ENCODE data around the gene MYPOP.

The MYPOP gene

DNA sequence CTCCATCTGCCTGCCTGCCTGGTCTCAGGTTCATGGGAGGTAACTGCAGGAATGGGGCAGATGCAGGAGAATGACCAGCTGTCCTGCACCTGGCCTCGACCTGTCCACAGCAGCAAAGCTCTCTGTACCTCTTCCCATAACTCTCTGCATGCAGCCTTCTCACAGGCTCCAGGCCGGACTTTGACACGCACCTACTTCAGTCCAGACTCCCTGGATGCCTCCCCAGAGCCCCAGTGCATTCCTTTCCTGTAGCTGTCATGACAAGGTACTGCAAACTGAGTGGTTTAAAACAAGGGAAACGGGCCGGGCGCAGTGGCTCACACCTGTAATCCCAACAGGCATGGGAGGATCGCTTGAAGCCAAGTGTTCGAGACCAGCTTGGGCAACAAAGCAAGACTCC is 8.9 kb upstream of the MYPOP start:
- no peak for DNase-seq (ENCODE audit: low read depth)
- H3K4me3 ChIP-seq (ENCODE audit: control insufficient read depth, low read depth, low read length), result no peak overlapping the region
- TF ChIP-seq, protein P1, sequence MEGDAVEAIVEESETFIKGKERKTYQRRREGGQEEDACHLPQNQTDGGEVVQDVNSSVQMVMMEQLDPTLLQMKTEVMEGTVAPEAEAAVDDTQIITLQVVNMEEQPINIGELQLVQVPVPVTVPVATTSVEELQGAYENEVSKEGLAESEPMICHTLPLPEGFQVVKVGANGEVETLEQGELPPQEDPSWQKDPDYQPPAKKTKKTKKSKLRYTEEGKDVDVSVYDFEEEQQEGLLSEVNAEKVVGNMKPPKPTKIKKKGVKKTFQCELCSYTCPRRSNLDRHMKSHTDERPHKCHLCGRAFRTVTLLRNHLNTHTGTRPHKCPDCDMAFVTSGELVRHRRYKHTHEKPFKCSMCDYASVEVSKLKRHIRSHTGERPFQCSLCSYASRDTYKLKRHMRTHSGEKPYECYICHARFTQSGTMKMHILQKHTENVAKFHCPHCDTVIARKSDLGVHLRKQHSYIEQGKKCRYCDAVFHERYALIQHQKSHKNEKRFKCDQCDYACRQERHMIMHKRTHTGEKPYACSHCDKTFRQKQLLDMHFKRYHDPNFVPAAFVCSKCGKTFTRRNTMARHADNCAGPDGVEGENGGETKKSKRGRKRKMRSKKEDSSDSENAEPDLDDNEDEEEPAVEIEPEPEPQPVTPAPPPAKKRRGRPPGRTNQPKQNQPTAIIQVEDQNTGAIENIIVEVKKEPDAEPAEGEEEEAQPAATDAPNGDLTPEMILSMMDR (IDR thresholded peaks at IDR 0.05; ENCODE audit: control insufficient read depth, insufficient read depth, low read depth, low read length, missing control alignments), result no peak

DNA sequence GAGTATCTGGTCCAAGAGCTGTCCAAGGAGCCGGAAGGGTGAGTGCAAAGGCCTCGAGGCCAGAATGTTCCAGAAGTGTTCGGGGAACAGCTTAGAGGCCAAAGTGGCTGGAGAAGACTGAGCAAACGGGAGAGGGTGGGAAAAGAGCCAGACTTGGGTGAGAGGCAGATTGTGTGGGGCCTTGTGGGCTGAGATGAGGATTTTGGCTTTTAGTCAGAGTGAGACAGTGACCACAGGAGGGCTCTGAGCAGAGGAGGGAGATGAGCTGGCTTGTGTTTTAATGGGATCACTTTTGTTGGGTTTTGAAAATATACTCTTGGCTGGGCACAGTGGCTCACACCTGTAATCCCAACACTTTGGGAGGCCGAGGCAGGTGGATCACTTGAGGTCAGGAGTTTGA is 6.5 kb upstream of the MYPOP start:
- H3K4me3 ChIP-seq (ENCODE audit: control insufficient read depth, low read depth, low read length), result no peak overlapping the region
- TF ChIP-seq, protein P1 (IDR thresholded peaks at IDR 0.05; ENCODE audit: control insufficient read depth, insufficient read depth, low read depth, low read length, missing control alignments), result no peak
- no peak for DNase-seq (ENCODE audit: low read depth)

DNA sequence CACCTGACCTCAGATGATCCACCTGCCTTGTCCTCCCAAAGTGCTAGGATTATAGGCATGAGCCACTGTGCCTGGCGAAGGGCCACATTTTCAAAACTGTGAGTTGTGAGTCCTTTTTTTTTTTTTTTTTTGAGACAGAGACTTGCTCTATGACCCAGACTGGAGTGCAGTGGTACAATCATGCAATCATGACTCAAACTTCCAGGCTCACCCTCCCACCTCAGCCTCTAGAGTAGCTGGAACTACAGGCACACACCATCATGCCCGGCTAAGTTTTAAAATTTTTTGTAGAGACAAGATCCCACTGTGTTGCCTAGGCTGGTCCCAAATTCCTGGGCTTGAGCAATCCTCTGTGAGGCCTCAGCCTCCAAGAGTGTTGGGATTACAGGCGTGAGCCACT is 3.8 kb upstream of the MYPOP start:
- no peak overlapping the region for H3K4me3 ChIP-seq (ENCODE audit: control insufficient read depth, low read depth, low read length)
- TF ChIP-seq, protein P1 (IDR thresholded peaks at IDR 0.05; ENCODE audit: control insufficient read depth, insufficient read depth, low read depth, low read length, missing control alignments), result no peak
- DNase-seq (ENCODE audit: low read depth), result no peak

DNA sequence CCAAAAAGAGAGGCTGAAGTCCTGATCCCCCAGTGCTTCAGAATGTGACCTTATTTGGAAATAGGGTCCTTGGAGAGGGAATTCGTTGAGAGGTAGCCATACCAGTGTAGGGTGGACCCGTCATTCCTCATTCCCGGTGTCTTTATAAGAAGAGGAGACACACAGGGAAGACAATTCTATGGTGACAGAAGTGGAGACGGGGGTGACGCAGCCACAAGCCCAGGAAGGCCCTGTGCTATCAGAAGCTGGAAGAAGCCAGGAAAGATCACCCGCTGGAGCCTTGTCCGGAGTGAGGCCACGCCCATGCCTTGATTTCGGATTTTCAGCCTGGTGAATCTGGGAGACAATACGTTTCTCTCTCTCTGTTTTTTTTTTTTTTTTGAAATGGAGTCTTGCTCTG is 2.6 kb upstream of the MYPOP start:
- no peak overlapping the region for H3K4me3 ChIP-seq (ENCODE audit: control insufficient read depth, low read depth, low read length)
- TF ChIP-seq, protein P1 (IDR thresholded peaks at IDR 0.05; ENCODE audit: control insufficient read depth, insufficient read depth, low read depth, low read length, missing control alignments), result no peak
- DNase-seq (ENCODE audit: low read depth), result no peak

- H3K4me3 ChIP-seq (ENCODE audit: control insufficient read depth, low read depth, low read length), result peak overlapping the region; percentile 92
- DNase-seq (ENCODE audit: low read depth), result peak; percentile 80
- TF ChIP-seq, protein P1 (IDR thresholded peaks at IDR 0.05; ENCODE audit: control insufficient read depth, insufficient read depth, low read depth, low read length, missing control alignments), result no peak
These were observed 525 bp upstream of the MYPOP start for GRCh38 chr19:45902651-45903625.

DNA sequence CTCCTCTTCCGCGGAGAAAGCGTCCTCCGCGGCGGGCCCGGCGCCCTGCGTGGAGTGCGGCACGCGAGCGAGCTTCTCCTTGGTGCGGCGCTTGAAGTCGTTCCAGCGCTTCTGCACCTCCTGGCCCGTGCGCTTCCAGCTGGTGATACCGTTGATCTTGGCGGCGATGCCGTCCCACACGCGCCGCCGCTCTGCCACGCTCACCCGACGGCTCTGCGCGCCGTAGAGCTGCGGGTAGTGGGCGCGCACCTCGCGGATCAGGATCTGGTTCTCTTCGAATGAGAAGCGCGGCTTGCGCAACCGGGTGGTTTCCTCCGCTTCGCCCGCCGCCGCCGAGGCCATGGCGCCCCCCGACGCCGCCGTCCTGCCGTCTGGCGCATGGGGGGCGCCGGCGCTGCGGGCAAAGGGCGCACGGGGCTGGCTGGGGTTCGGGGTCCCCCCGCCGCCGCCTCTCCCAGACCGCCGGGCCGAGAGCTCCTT is 941 bp downstream of the MYPOP start:
- no peak for DNase-seq (ENCODE audit: low read depth)

More for the DNA sequence above, 941 bp downstream of the MYPOP start:
- H3K4me3 ChIP-seq (ENCODE audit: control insufficient read depth, low read depth, low read length), result peak overlapping the region; percentile 92
- TF ChIP-seq, protein P1 (IDR thresholded peaks at IDR 0.05; ENCODE audit: control insufficient read depth, insufficient read depth, low read depth, low read length, missing control alignments), result no peak

Measured in AG09309 (cell line).